HL-60 (cell line): ENCODE data around the gene ZPBP2.

ENCODE experiments used
- GABPA ChIP-seq: IDR thresholded peaks from 2 replicates; pipeline ENCODE4 v1.6.1; 2012; ENCODE audit warnings: low read depth
- POLR2AphosphoS5 ChIP-seq: IDR thresholded peaks from 2 replicates; pipeline ENCODE4 v1.6.1; 2012; ENCODE audit warnings: low read depth
- TF ChIP-seq, protein P1 (sequence below): IDR thresholded peaks from one replicate; pipeline ENCODE4 v1.5.1; 2011; ENCODE audit warnings: low read length, control low read depth, inconsistent platforms; ENCODE audit not compliant: insufficient read depth
- TF ChIP-seq, protein P2 (sequence below): IDR thresholded peaks from 2 replicates; pipeline ENCODE4 v1.6.1; 2012; ENCODE audit warnings: low read depth; ENCODE audit not compliant: insufficient replicate concordance

DNA sequence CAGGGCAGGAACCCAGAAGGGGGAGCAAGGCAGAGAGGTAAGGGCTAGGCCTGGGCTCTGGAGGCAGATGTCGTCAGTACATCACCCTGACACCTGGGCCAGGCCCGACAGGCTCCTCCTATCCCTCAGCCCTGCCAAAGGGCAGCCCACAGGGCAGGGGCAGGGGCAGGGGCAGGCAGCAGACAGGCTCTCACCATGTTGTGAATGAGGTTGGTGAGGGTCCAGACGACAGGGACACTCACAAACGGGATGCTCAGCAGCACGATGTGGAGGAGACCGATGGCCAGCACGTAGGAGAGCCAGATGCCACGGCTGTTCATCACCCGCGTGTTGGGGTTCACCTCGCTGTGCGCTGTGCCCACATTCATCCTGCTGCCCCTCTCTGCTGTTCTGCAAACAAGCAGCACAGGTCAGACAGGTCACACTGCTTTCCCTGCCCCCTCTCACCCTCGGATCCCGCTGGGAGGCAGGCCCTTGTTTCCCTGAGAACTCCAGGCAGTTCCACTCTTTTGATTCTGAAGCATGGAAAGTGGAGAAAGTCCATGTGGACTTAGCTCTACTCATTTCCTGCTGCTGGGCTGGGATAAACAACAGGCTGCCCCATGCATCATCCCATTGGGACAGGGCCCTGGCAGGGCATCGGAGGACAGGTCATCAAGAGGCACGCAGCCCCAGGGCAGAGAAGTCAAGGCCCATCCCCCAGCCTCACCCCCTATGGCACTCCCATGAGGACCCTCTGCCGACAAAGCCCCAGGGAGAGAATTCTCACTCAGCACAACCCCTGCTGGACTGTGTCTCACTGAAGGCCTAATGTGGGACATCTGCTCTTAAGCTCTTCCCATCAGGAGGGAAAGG lies 56.1 kb downstream of the ZPBP2 start:
- TF ChIP-seq, protein P1, sequence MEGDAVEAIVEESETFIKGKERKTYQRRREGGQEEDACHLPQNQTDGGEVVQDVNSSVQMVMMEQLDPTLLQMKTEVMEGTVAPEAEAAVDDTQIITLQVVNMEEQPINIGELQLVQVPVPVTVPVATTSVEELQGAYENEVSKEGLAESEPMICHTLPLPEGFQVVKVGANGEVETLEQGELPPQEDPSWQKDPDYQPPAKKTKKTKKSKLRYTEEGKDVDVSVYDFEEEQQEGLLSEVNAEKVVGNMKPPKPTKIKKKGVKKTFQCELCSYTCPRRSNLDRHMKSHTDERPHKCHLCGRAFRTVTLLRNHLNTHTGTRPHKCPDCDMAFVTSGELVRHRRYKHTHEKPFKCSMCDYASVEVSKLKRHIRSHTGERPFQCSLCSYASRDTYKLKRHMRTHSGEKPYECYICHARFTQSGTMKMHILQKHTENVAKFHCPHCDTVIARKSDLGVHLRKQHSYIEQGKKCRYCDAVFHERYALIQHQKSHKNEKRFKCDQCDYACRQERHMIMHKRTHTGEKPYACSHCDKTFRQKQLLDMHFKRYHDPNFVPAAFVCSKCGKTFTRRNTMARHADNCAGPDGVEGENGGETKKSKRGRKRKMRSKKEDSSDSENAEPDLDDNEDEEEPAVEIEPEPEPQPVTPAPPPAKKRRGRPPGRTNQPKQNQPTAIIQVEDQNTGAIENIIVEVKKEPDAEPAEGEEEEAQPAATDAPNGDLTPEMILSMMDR = no peak
- TF ChIP-seq POLR2AphosphoS5 = no peak
- TF ChIP-seq GABPA = no peak
- TF ChIP-seq, protein P2, sequence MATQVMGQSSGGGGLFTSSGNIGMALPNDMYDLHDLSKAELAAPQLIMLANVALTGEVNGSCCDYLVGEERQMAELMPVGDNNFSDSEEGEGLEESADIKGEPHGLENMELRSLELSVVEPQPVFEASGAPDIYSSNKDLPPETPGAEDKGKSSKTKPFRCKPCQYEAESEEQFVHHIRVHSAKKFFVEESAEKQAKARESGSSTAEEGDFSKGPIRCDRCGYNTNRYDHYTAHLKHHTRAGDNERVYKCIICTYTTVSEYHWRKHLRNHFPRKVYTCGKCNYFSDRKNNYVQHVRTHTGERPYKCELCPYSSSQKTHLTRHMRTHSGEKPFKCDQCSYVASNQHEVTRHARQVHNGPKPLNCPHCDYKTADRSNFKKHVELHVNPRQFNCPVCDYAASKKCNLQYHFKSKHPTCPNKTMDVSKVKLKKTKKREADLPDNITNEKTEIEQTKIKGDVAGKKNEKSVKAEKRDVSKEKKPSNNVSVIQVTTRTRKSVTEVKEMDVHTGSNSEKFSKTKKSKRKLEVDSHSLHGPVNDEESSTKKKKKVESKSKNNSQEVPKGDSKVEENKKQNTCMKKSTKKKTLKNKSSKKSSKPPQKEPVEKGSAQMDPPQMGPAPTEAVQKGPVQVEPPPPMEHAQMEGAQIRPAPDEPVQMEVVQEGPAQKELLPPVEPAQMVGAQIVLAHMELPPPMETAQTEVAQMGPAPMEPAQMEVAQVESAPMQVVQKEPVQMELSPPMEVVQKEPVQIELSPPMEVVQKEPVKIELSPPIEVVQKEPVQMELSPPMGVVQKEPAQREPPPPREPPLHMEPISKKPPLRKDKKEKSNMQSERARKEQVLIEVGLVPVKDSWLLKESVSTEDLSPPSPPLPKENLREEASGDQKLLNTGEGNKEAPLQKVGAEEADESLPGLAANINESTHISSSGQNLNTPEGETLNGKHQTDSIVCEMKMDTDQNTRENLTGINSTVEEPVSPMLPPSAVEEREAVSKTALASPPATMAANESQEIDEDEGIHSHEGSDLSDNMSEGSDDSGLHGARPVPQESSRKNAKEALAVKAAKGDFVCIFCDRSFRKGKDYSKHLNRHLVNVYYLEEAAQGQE = no peak
